Heart left ventricle (tissue), 16 donors: Measurements from ENCODE around the gene CCDC60. TPM values are rescaled to one million over a fixed set of nuclear protein-coding genes. Genes with fewer than 3 reads are reported as not detected.
A peak's percentile ranks its signal among the peaks of the same experiment; 100 is the strongest.

Experiments used
- ATAC-seq, 4 donors: fragments of 200-7000 bp; cut with Tn5 transposase; one replicate each; pipeline ENCODE4 v1.9.1; 2020 to 2022; ENCODE audit warnings: moderate library complexity in 4 of 4, mild to moderate bottlenecking in 3 of 4, moderate number of reproducible peaks in 1 of 4
- DNase-seq, 5 donors: peaks; one replicate each; pipeline ENCODE4 v3.0.0-alpha.2; 2020
- H3K27ac ChIP-seq, 12 donors: fragments of 200-600 bp; sonication (generic) in 4 of 12; one replicate each; pipeline versions ENCODE4 v1.5.0 to v1.8.0; 2016 to 2022; ENCODE audit warnings: mild to moderate bottlenecking in 2 of 12
- H3K27me3 ChIP-seq, 9 donors: fragments of 200-600 bp; sonication (generic) in 2 of 9; one replicate each; pipeline versions ENCODE4 v1.5.1 to v1.8.0; 2016 to 2022; ENCODE audit warnings: mild to moderate bottlenecking in 3 of 9
- H3K36me3 ChIP-seq, 9 donors: fragments of 200-600 bp; sonication (generic) in 2 of 9; one replicate each; pipeline versions ENCODE4 v1.5.0 to v1.8.0; 2018 to 2022; ENCODE audit warnings: mild to moderate bottlenecking in 2 of 9
- H3K4me1 ChIP-seq, 12 donors: fragments of 200-600 bp; sonication (generic) in 4 of 12; one replicate each; pipeline versions ENCODE4 v1.5.0 to v1.8.0; 2016 to 2022; ENCODE audit warnings: mild to moderate bottlenecking in 3 of 12
- H3K4me3 ChIP-seq, 12 donors: fragments of 200-600 bp; sonication (generic) in 4 of 12; one replicate each; pipeline versions ENCODE4 v1.5.0 to v1.8.0; 2017 to 2022; ENCODE audit warnings: mild to moderate bottlenecking in 9 of 12, moderate library complexity in 4 of 12
- H3K9me3 ChIP-seq, 12 donors: fragments of 200-600 bp; sonication (generic) in 4 of 12; one replicate each; pipeline versions ENCODE4 v1.5.0 to v1.8.0; 2016 to 2022; ENCODE audit warnings: mild to moderate bottlenecking in 1 of 12
- CTCF ChIP-seq, 12 donors: fragments of 200-600 bp; sonication (generic) in 4 of 12; IDR thresholded peaks; one replicate each; pipeline versions ENCODE4 v1.5.0 to v1.8.0; 2018 to 2022; ENCODE audit warnings: antibody characterized with exemption in 12 of 12, mild to moderate bottlenecking in 5 of 12
- POLR2A ChIP-seq, 2 donors: fragments of 450-650 bp; IDR thresholded peaks; one replicate each; pipeline ENCODE4 v1.6.1; 2017; ENCODE audit warnings: antibody characterized with exemption in 2 of 2, mild to moderate bottlenecking in 2 of 2, moderate library complexity in 2 of 2
- whole genome bisulfite sequencing, 4 donors: extraction: QIAGEN DNeasy Blood & Tissue Kit in 2 of 4; methylation state at CpG; one replicate each; pipeline versions ENCODE4 v1.1.5 to v1.1.7; 2013 to 2018; 5-methylcytosine and 5-hydroxymethylcytosine counted together
- intact Hi-C, 10 donors: fragments of 100-400 bp; cut with DNase I; formaldehyde crosslinking; loops; one replicate each; pipeline versions ENCODE4 v1.11.1 to v1.14.2; 2022
- polyA plus RNA-seq, 2 donors: library from polyadenylated mRNA; stranded (reverse); fragments of 200-250 nt; gene quantifications; one replicate each; pipeline ENCODE4 v1.2.3, GENCODE V29; 2013
- total RNA-seq, 9 donors: library from RNA; depleted of rRNA in 2 of 9; stranded (reverse); fragments of >200 nt in 2 of 9; fragmentation: NEBNext Ultra II Directional in 3 of 9; extraction: Animal tissue kit (Norgen Biotek cat#: 25700) in 3 of 9; gene quantifications; one replicate each; pipeline versions ENCODE4 v1.1.0 to v1.2.4, GENCODE V29; 2016 to 2023
- donor health status: ischemic (EF 13 %, LVEDD 7.1; RV severe dilation, severe dysfunction).
- donor health status: healthy with polysubstance abuse.
- donor health status: DM: no; HTN: yes; CAD: no.
- donor health status: DM: no; HTN: no; CAD: no.
- donor health status: ischemic (EF 25% LVEDD 6.9; RV normal size, moderate dysfunction).
- donor health status: ischemic (EF 25% LVEDD 5.7; RV mildly dilated, moderate dysfunction).
- donor health status: healthy.
- donor health status: DM: yes; HTN: yes; CAD: no.
- donor health status: ischemic (EF 35%, LVEDD 5.7; RV mildly dilated, moderate dysfunction).
- donor health status: nonischemic (EF 11% LVEDD 7.7; RV severe dilation, severe dysfunction).
- donor health status: DM: yes; HTN: yes; CAD: no.
- donor health status: PGD.
- donor health status: ischemic (EF 29% LVEDD 5.4; RV normal size, mild dysfunction).
- donor health status: nonischemic (EF 23%, LVEDD 6.1; RV moderate dilation, normal function).

The CCDC60 gene
- total and polyA plus RNA-seq, 11 donors = not detected

DNA sequence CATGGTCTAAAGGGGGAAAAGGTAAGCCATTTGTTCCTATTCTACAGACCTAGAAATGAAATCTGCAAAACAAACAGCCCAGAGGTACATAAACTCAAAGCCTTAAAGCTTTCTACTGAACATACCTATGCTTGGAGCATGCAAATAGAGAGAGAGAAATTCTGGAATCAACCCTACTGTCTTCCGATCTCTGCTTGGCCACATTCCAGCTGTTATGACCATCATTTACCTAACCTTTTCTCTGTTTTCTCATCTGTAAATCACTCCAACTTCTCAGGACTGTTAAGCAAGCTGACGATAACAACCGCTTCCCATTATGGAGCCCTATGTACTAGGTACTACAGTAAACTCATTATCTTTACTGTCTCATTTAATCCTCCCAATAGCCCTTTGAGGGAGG, 126.3 kb downstream of the CCDC60 start:
- Histone ChIP-seq H3K27me3 (no peaks in the 10 kb centered on the region), H3K36me3 (no peaks in the 10 kb centered on the region), H3K9me3 (peaks cover 0 to 16% (median 0%) of the 10 kb centered on the region in 12 donors), H3K27ac (no peak overlapping the region), H3K4me3 (no peak overlapping the region), H3K4me1 (peaks cover 0 to 11% (median 0%) of the 10 kb centered on the region in 12 donors)
- no peak for DNase-seq
- TF ChIP-seq CTCF (IDR thresholded peaks at IDR 0.05) = no peak
- no peak for TF ChIP-seq POLR2A (IDR thresholded peaks at IDR 0.05)
- no peak for ATAC-seq
- intact Hi-C loops = no loop called here
- WGBS, 4 donors = 92 to 95% (median 94%) methylated on average over 3 of the region's 3 CpGs

DNA sequence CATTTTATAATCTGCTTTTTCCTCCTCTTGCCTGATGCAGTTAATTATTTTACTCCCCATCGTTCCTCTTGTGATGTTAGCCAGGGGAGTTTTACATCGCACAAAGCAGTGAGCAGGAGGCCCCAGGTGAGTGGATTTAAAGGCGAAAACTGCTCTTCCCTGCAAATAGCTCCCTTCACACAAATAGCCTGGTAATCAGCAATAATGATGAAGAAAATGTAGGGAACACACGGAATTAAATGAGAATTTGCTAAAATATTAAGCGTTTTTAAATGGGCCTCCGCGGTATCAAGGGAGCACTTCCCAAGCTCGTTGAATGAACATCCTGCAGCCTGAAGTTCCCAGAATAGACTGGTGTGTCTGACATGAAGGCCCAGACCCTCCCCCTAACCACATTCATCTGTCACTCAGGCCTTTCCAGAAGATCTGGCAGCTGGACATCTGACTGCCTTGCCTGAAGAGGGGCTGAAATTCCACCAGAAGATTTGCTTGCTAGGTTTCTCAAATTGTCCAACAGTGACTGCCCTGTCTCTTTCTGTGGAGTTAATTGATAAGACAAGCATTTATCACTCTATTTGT, 127.2 kb downstream of the CCDC60 start:
- TF ChIP-seq POLR2A (IDR thresholded peaks at IDR 0.05) (no peak), CTCF (IDR thresholded peaks at IDR 0.05) (no peak)
- DNase-seq = peak in 1 of 5 donors; percentile 35
- Histone ChIP-seq H3K9me3 (peaks cover 0 to 16% (median 0%) of the 10 kb centered on the region in 12 donors), H3K4me3 (no peak overlapping the region), H3K4me1 (peaks cover 0 to 11% (median 0%) of the 10 kb centered on the region in 12 donors), H3K27me3 (no peaks in the 10 kb centered on the region), H3K36me3 (no peaks in the 10 kb centered on the region), H3K27ac (no peak overlapping the region)
- WGBS, 4 donors = 46 to 54% (median 50%) methylated on average over 8 of the region's 8 CpGs
- intact Hi-C loops = no loop called here
- peak in 3 of 4 donors; percentile 44 to 59 (median 55) for ATAC-seq

DNA sequence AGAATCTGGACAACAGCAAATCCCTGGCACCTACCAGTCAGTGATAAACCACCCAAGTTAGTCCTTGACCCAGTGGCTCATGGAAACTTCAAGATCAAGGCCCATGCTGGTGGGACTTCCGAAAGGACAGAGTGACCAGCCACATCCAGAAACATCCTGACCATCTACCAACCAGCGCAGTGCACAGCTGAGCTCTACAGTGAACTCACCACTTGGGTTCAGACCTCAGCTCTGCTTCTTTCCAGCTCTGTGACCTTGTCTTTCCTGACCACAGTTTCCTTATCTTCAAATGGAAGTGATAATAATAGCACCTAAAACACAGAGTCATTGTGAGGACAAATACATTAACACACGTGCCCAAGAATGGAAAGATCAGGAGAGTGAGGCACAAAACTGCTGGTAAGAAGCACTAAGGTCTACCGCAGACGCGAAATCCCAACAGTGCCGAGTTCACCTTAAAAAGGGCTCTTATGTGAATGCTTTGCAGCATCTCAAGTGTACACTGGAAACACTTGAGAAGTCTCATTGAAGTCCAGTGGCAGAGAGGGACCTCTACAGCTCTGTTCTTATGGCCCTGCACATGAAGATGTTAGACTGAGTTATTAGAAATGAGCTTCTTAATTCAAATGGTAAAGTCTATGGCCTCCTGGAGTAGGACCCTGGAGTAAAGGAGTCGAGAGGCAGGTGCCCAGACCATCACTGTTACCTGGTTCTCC, 128.8 kb downstream of the CCDC60 start:
- 71 to 76% (median 76%) methylated on average over 8 of the region's 8 CpGs for WGBS, 4 donors
- H3K9me3 ChIP-seq = peaks cover 0 to 16% (median 0%) of the 10 kb centered on the region in 12 donors
- ATAC-seq = peak in 1 of 4 donors; percentile 49
- H3K4me3 ChIP-seq = no peak overlapping the region
- H3K27me3 ChIP-seq = no peaks in the 10 kb centered on the region
- no peaks in the 10 kb centered on the region for H3K36me3 ChIP-seq
- peaks cover 0 to 11% (median 0%) of the 10 kb centered on the region in 12 donors for H3K4me1 ChIP-seq
- TF ChIP-seq POLR2A (IDR thresholded peaks at IDR 0.05) (no peak), CTCF (IDR thresholded peaks at IDR 0.05) (no peak)
- DNase-seq = no peak
- H3K27ac ChIP-seq = no peak overlapping the region
- intact Hi-C loops = no loop called here

GRCh38 chr12:119468296-119468695, 133.8 kb downstream of the CCDC60 start:
- H3K36me3 ChIP-seq = no peaks in the 10 kb centered on the region
- no peak overlapping the region for H3K4me3 ChIP-seq
- TF ChIP-seq POLR2A (IDR thresholded peaks at IDR 0.05) (no peak), CTCF (IDR thresholded peaks at IDR 0.05) (no peak)
- no peaks in the 10 kb centered on the region for H3K9me3 ChIP-seq
- DNase-seq (no peak), ATAC-seq (no peak)
- intact Hi-C loops = no loop called here
- no peak overlapping the region for H3K27ac ChIP-seq
- H3K27me3 ChIP-seq = no peaks in the 10 kb centered on the region
- peaks cover 0 to 1% (median 0%) of the 10 kb centered on the region in 12 donors for H3K4me1 ChIP-seq
